ENCODE measurements around the gene ACOX2. TPM values are rescaled to one million over a fixed set of nuclear protein-coding genes. Genes with fewer than 3 reads are reported as not detected.
A peak's percentile ranks its signal among the peaks of the same experiment; 100 is the strongest.

The ACOX2 gene
- total and polyA plus RNA-seq, 2 of the 13 experiments (the other 11 are each of a cell fraction or from before 2014, with no cell fraction given), result 42.6 to 98.5 TPM

GRCh38 chr3:58474967-58475578, 61.9 kb downstream of the ACOX2 start (continued):
- peak; percentile 61 for TF ChIP-seq MED1 (CRISPR knock-in tag; IDR thresholded peaks at IDR 0.05)
- TF ChIP-seq TBX2 (CRISPR knock-in tag; IDR thresholded peaks at IDR 0.05; ENCODE audit: borderline replicate concordance), result peak; percentile 14; the same call in 1 of the 2 replicates
- peak; percentile 82 to 95; a peak in 3 of 4 replicates for TF ChIP-seq NR2F1 (CRISPR knock-in tag; IDR thresholded peaks at IDR 0.05)
- TF ChIP-seq ASH2L (IDR thresholded peaks at IDR 0.05; ENCODE audit: insufficient read length, low read depth, low read length), result peak; percentile 73
- TF ChIP-seq RCOR2 (CRISPR knock-in tag; IDR thresholded peaks at IDR 0.05), result peak; percentile 60; the same call in 1 of the 2 replicates
- TF ChIP-seq ZNF691 (CRISPR knock-in tag; IDR thresholded peaks at IDR 0.05; ENCODE audit: borderline replicate concordance, low read depth), result no peak
- no peak for TF ChIP-seq CC2D1A (CRISPR knock-in tag; IDR thresholded peaks at IDR 0.05)
- TF ChIP-seq FOXA3 (CRISPR knock-in tag; IDR thresholded peaks at IDR 0.05), result peak; percentile 64
- TF ChIP-seq ARNTL (CRISPR knock-in tag; IDR thresholded peaks at IDR 0.05), result no peak
- no peak for TF ChIP-seq ZNF646 (CRISPR knock-in tag; IDR thresholded peaks at IDR 0.05)
- TF ChIP-seq YEATS2 (CRISPR knock-in tag; IDR thresholded peaks at IDR 0.05; ENCODE audit: borderline replicate concordance), result no peak
- TF ChIP-seq THAP7 (CRISPR knock-in tag; IDR thresholded peaks at IDR 0.05), result no peak
- no peak for TF ChIP-seq ZNF382 (CRISPR knock-in tag; IDR thresholded peaks at IDR 0.05; ENCODE audit: borderline replicate concordance)
- TF ChIP-seq PPARG (CRISPR knock-in tag; conservative IDR thresholded peaks at IDR 0.05), result peak; percentile 89
- peak; percentile 28; the same call in 1 of the 2 replicates for TF ChIP-seq ETV5 (CRISPR knock-in tag; IDR thresholded peaks at IDR 0.05; ENCODE audit: borderline replicate concordance)
- TF ChIP-seq EP300 (IDR thresholded peaks at IDR 0.05; ENCODE audit: low read depth in 2 of 2, low read length in 2 of 2), result peak in 1 of 2 experiments; percentile 65; a peak in 1 of 4 replicates
- TF ChIP-seq EP300 (CRISPR knock-in tag; IDR thresholded peaks at IDR 0.05; ENCODE audit: borderline replicate concordance), result peak; percentile 46; the same call in 1 of the 2 replicates
- no peak for TF ChIP-seq PRDM4 (CRISPR knock-in tag; IDR thresholded peaks at IDR 0.05; ENCODE audit: borderline replicate concordance)
